HG03571 (cell line): Measurements from ENCODE around the gene MYO16.

Source experiments
- ATAC-seq: cut with Tn5 transposase; IDR thresholded peaks from one replicate; pipeline ENCODE4 v1.9.1; 2021; ENCODE audit not compliant: unreplicated experiment

The MYO16 gene

GRCh38 chr13:108629181-108629752, at the start of gene MYO16:
TSS of gene MYO16 (plus strand) at chr13:108629611. CDS start at chr13:108629845, 234 bp downstream.
- no peak for ATAC-seq

GRCh38 chr13:108586826-108587225, 42.6 kb upstream of the MYO16 start:
- ATAC-seq = no peak

GRCh38 chr13:108588516-108588915, 40.9 kb upstream of the MYO16 start:
- ATAC-seq = no peak

- ATAC-seq = no peak
These were observed 35.3 kb upstream of the MYO16 start for GRCh38 chr13:108594153-108594552.

GRCh38 chr13:108595436-108596274, 33.8 kb upstream of the MYO16 start:
- ATAC-seq = no peak

GRCh38 chr13:108597943-108598342, 31.5 kb upstream of the MYO16 start:
- no peak for ATAC-seq

GRCh38 chr13:108606424-108606823, 23.0 kb upstream of the MYO16 start:
- ATAC-seq = no peak

GRCh38 chr13:108609353-108609752, 20.1 kb upstream of the MYO16 start:
- ATAC-seq = no peak

GRCh38 chr13:108610507-108610906, 18.9 kb upstream of the MYO16 start:
- ATAC-seq = no peak

- no peak for ATAC-seq
These were observed 14.2 kb upstream of the MYO16 start for GRCh38 chr13:108615241-108615640.

GRCh38 chr13:108618233-108618632, 11.2 kb upstream of the MYO16 start:
- ATAC-seq = no peak

GRCh38 chr13:108621462-108621861, 7.9 kb upstream of the MYO16 start:
- no peak for ATAC-seq

GRCh38 chr13:108624108-108624507, 5.3 kb upstream of the MYO16 start:
- ATAC-seq = no peak

- no peak for ATAC-seq
These were observed 4.4 kb upstream of the MYO16 start for GRCh38 chr13:108624979-108625378.

- no peak for ATAC-seq
These were observed 577 bp downstream of the MYO16 start for GRCh38 chr13:108629988-108630387.

- no peak for ATAC-seq
These were observed 3.3 kb downstream of the MYO16 start for GRCh38 chr13:108632649-108633167.

GRCh38 chr13:108638901-108639300, 9.5 kb downstream of the MYO16 start:
- ATAC-seq = no peak

- no peak for ATAC-seq
These were observed 14.4 kb downstream of the MYO16 start for GRCh38 chr13:108643646-108644353.

GRCh38 chr13:108645376-108645775, 16.0 kb downstream of the MYO16 start:
- no peak for ATAC-seq

- ATAC-seq = no peak
These were observed 20.9 kb downstream of the MYO16 start for GRCh38 chr13:108650271-108650670.

- no peak for ATAC-seq
These were observed 27.3 kb downstream of the MYO16 start for GRCh38 chr13:108656742-108657141.

- no peak for ATAC-seq
These were observed 28.1 kb downstream of the MYO16 start for GRCh38 chr13:108657519-108657918.
